Esophagus muscularis mucosa (tissue), 4 donors: ENCODE data around the gene CAMK2A. TPM values are rescaled to one million over a fixed set of nuclear protein-coding genes. Genes with fewer than 3 reads are reported as not detected.

Experiments
- DNase-seq: peaks from one replicate; pipeline ENCODE4 v3.0.0-alpha.2; 2017; ENCODE audit errors: extremely low spot score
- H3K27ac ChIP-seq, 4 donors: fragments of 200-600 bp; sonication (generic); replicated peaks in 1 of 4; 1 replicate in 3 of 4; 2 replicates in 1 of 4; pipeline ENCODE4 v1.5.1; 2016 to 2019; ENCODE audit warnings: mild to moderate bottlenecking in 1 of 4
- H3K27me3 ChIP-seq, 4 donors: fragments of 200-600 bp; sonication (generic); one replicate each; pipeline versions ENCODE4 v1.5.1 to v1.6.0; 2016 to 2019
- H3K36me3 ChIP-seq, 4 donors: fragments of 200-600 bp; sonication (generic); one replicate each; pipeline ENCODE4 v1.5.1; 2016 to 2019
- H3K4me1 ChIP-seq, 4 donors: fragments of 200-600 bp; sonication (generic); one replicate each; pipeline ENCODE4 v1.5.1; 2016 to 2019
- H3K4me3 ChIP-seq, 4 donors: fragments of 200-600 bp; sonication (generic); 1 replicate in 2 of 4; 2 replicates in 2 of 4; pipeline ENCODE4 v1.5.1; 2016 to 2019; ENCODE audit warnings: mild to moderate bottlenecking in 4 of 4, moderate library complexity in 1 of 4
- H3K9me3 ChIP-seq, 4 donors: fragments of 200-600 bp; sonication (generic); 1 replicate in 3 of 4; 2 replicates in 1 of 4; pipeline ENCODE4 v1.5.1; 2016 to 2019
- EP300 ChIP-seq: sonication (generic); formaldehyde crosslinking; IDR thresholded peaks from one replicate; pipeline ENCODE4 v1.6.1; 2017; ENCODE audit warnings: antibody characterized with exemption
- POLR2A ChIP-seq: fragments of 450-650 bp; IDR thresholded peaks from one replicate; pipeline ENCODE4 v1.6.1; 2017; ENCODE audit warnings: antibody characterized with exemption, moderate library complexity, mild to moderate bottlenecking, low read depth
- POLR2AphosphoS5 ChIP-seq, 2 donors: sonication (generic); formaldehyde crosslinking; IDR thresholded peaks; one replicate each; pipeline ENCODE4 v1.6.1; 2017; ENCODE audit warnings: antibody characterized with exemption in 2 of 2
- WGBS: methylation state at CpG from one replicate; pipeline ENCODE4 v1.1.5; 2018; 5-methylcytosine and 5-hydroxymethylcytosine counted together
- intact Hi-C: fragments of 100-400 bp; cut with DNase I; formaldehyde crosslinking; loops from one replicate; pipeline ENCODE4 v1.15.1; 2023
- total RNA-seq, 4 donors: library from RNA; depleted of rRNA; stranded (reverse); fragments of >200 nt; gene quantifications; one replicate each; pipeline versions ENCODE4 v1.1.0 to v1.2.1, GENCODE V29; 2016
- TF ChIP-seq, protein P1 (sequence below), 3 experiments: fragments of 200-600 bp in 2 of 3; fragments of 450-650 bp in 1 of 3; sonication (generic) in 2 of 3; IDR thresholded peaks; one replicate each; pipeline ENCODE4 v1.5.1; 2017 to 2019; ENCODE audit warnings: antibody characterized with exemption in 3 of 3, mild to moderate bottlenecking in 2 of 3, moderate library complexity in 1 of 3

Gene CAMK2A
- total RNA-seq, 4 donors from 2014 or later: 2.5 to 8.0 (median 3.8) TPM

GRCh38 chr5:150333400-150333799, 43.8 kb upstream of the CAMK2A start:
- Histone ChIP-seq H3K4me1 (no peaks in the 10 kb centered on the region), H3K27ac (no peak overlapping the region), H3K9me3 (no peaks in the 10 kb centered on the region), H3K36me3 (no peaks in the 10 kb centered on the region), H3K4me3 (no peak overlapping the region), H3K27me3 (no peaks in the 10 kb centered on the region)
- TF ChIP-seq POLR2A (no peak), EP300 (no peak), POLR2AphosphoS5 (IDR thresholded peaks at IDR 0.05) (no peak)
- TF ChIP-seq, protein P1, sequence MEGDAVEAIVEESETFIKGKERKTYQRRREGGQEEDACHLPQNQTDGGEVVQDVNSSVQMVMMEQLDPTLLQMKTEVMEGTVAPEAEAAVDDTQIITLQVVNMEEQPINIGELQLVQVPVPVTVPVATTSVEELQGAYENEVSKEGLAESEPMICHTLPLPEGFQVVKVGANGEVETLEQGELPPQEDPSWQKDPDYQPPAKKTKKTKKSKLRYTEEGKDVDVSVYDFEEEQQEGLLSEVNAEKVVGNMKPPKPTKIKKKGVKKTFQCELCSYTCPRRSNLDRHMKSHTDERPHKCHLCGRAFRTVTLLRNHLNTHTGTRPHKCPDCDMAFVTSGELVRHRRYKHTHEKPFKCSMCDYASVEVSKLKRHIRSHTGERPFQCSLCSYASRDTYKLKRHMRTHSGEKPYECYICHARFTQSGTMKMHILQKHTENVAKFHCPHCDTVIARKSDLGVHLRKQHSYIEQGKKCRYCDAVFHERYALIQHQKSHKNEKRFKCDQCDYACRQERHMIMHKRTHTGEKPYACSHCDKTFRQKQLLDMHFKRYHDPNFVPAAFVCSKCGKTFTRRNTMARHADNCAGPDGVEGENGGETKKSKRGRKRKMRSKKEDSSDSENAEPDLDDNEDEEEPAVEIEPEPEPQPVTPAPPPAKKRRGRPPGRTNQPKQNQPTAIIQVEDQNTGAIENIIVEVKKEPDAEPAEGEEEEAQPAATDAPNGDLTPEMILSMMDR (IDR thresholded peaks at IDR 0.05): no peak
- DNase-seq: no peak
- intact Hi-C loops: no loop called here
- WGBS: 80% methylated on average over 5 of the region's 5 CpGs

DNA sequence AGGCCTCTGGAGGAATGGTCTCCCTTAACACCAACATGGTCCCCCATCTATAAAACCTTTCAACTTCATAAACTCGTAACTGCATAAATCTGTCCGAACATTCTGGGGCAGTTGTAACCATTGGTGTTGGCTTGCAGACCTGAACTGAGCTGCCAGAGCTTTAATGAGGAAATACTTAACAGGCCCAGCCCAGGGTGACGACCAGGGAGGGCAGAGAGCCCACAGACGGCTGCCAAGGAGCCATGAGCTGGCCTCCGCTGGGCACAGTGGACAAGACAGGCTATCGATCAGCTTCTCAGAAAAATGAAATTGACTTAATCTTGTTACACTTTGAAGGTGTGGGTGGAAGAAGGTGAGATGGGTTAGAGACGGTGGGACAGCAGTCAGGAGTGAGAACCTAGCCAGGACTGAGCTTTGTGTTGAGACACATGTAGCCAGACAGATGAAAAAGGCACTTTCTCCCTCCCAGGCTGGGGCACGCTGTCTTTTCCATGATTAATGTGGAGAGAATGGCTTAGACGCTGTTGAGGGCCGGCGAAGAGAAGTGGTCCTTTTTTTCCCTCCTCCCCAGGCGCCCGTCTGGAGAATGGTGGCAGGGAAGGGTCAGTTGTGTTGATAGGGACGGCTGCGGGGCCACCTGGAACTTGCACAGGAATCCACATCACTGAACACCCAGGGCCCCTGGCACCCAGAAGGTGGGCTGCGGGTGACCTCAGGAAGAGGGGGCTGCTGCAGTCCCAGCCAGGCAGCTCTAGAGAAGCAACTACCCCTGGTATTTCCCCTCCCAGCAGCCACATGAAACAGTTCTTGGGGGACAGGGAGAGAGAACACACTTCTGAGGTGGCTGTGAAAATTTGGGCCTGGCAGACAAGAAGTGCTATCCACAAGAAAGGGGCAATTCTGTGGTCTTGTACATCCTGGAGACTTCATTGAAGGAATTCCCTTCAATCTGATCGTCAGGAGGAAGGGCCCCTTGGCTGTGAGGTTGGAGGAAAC, 40.6 kb upstream of the CAMK2A start:
- WGBS: 75% methylated on average over 17 of the region's 17 CpGs
- Histone ChIP-seq H3K9me3 (no peaks in the 10 kb centered on the region), H3K4me1 (no peaks in the 10 kb centered on the region), H3K36me3 (no peaks in the 10 kb centered on the region), H3K27ac (no peak overlapping the region), H3K27me3 (no peaks in the 10 kb centered on the region), H3K4me3 (no peak overlapping the region)
- no peak for DNase-seq
- intact Hi-C loops: no loop called here
- TF ChIP-seq, protein P1 (IDR thresholded peaks at IDR 0.05): no peak
- no peak for TF ChIP-seq POLR2AphosphoS5 (IDR thresholded peaks at IDR 0.05)
- TF ChIP-seq POLR2A: no peak
- no peak for TF ChIP-seq EP300

GRCh38 chr5:150329038-150329437, 39.5 kb upstream of the CAMK2A start:
- Histone ChIP-seq H3K27ac (no peak overlapping the region), H3K9me3 (no peaks in the 10 kb centered on the region), H3K36me3 (no peaks in the 10 kb centered on the region), H3K4me1 (no peaks in the 10 kb centered on the region), H3K27me3 (no peaks in the 10 kb centered on the region), H3K4me3 (no peak overlapping the region)
- intact Hi-C loops: no loop called here
- WGBS: 65% methylated on average over 2 of the region's 2 CpGs
- TF ChIP-seq EP300 (no peak), POLR2A (no peak), POLR2AphosphoS5 (IDR thresholded peaks at IDR 0.05) (no peak)
- TF ChIP-seq, protein P1 (IDR thresholded peaks at IDR 0.05): no peak
- no peak for DNase-seq

DNA sequence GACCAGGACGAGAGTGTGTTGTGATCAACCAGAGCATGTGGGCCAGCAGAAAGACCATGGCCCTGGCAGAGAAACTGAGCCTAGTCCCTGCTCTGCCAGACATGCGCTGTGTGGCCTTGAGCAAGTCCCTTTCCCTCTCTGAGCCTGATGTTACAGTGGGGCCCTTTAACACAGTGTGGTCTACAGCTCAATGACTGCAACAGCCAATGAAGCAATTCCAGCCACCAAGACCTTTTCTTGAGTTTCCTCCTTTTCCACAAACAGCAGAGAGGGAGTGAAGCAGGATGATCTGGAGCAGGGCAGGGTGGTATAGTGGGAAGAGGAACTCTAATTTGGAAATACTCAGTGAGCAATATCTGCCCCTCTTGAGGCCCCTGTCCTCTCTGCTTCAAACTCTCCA, 38.9 kb upstream of the CAMK2A start:
- no peaks in the 10 kb centered on the region for H3K27me3 ChIP-seq
- DNase-seq: no peak
- no peaks in the 10 kb centered on the region for H3K36me3 ChIP-seq
- TF ChIP-seq, protein P1 (IDR thresholded peaks at IDR 0.05): no peak
- TF ChIP-seq POLR2AphosphoS5 (IDR thresholded peaks at IDR 0.05): no peak
- no peak for TF ChIP-seq EP300
- no peak for TF ChIP-seq POLR2A
- WGBS: 100% methylated on average over 1 of the region's 2 CpGs
- intact Hi-C loops: no loop called here
- H3K4me3 ChIP-seq: no peak overlapping the region
- no peaks in the 10 kb centered on the region for H3K9me3 ChIP-seq
- no peaks in the 10 kb centered on the region for H3K4me1 ChIP-seq
- no peak overlapping the region for H3K27ac ChIP-seq
